IMR-90 (cell line): ENCODE data around the gene FRMPD4. TPM values are rescaled to one million over a fixed set of nuclear protein-coding genes. Genes with fewer than 3 reads are reported as not detected.

Source experiments
- ATAC-seq: fragments of 200-7000 bp; cut with Tn5 transposase; 2 replicates; pipeline ENCODE4 v1.9.1; 2020; ENCODE audit warnings: low read depth, mild to moderate bottlenecking, moderate library complexity
- BruUV-seq: library from RNA; stranded (reverse); fragments of 400-500 nt; replicated peaks from 2 replicates; lab custom pipeline; 2021; lab: Mats Ljungman, UMichigan
- CTCF ChIA-PET: fragments of 300-600 bp; formaldehyde crosslinking; extraction: SDS; loops from one replicate; lab custom pipeline; 2021; ENCODE audit warnings: antibody characterized with exemption; lab: Yijun Ruan, JAX
- POLR2A ChIA-PET: fragments of 300-600 bp; sonication (Branson Sonifier 250); formaldehyde crosslinking; loops from one replicate; lab custom pipeline; 2022; ENCODE audit warnings: antibody characterized with exemption; ENCODE audit not compliant: unreplicated experiment; lab: Charles Lee
- DNase-seq: peaks from one replicate; pipeline ENCODE4 v3.0.0; 2013
- H2AFZ ChIP-seq: replicated peaks from 2 replicates; pipeline ENCODE3; 2013; ENCODE audit warnings: low read length, mild to moderate bottlenecking; ENCODE audit not compliant: poor library complexity
- H2AK5ac ChIP-seq: 2 replicates; pipeline ENCODE4 v1.6.1; 2013; ENCODE audit warnings: low read depth, low read length, inconsistent platforms
- H2AK9ac ChIP-seq: replicated peaks from 2 replicates; pipeline ENCODE3; 2013; ENCODE audit warnings: mild to moderate bottlenecking, low read depth, low read length, moderate library complexity; ENCODE audit not compliant: poor library complexity
- H2BK120ac ChIP-seq: 2 replicates; pipeline ENCODE4 v1.6.1; 2013; ENCODE audit warnings: low read depth, low read length, inconsistent platforms
- H2BK15ac ChIP-seq: 3 replicates; pipeline ENCODE4 v1.6.1; 2013; ENCODE audit warnings: low read depth, low read length, inconsistent platforms
- H2BK20ac ChIP-seq: 2 replicates; pipeline ENCODE4 v1.6.1; 2013; ENCODE audit warnings: low read depth, mild to moderate bottlenecking, inconsistent platforms, low read length, moderate library complexity
- H2BK5ac ChIP-seq: 2 replicates; pipeline ENCODE4 v1.6.1; 2013; ENCODE audit warnings: mild to moderate bottlenecking, low read depth, low read length, inconsistent platforms; ENCODE audit not compliant: poor library complexity, severe bottlenecking
- H3K14ac ChIP-seq: replicated peaks from 2 replicates; pipeline ENCODE4 v1.6.1; 2013; ENCODE audit warnings: low read depth, low read length, inconsistent platforms
- H3K18ac ChIP-seq: 2 replicates; pipeline ENCODE4 v1.6.1; 2013; ENCODE audit warnings: low read depth, low read length, control low read depth
- H3K23ac ChIP-seq: 2 replicates; pipeline ENCODE4 v1.6.1; 2013; ENCODE audit warnings: low read depth, low read length, inconsistent platforms
- H3K27ac ChIP-seq: 2 replicates; pipeline ENCODE4 v1.5.1; 2013; ENCODE audit warnings: mild to moderate bottlenecking, control low read depth, low read length; ENCODE audit not compliant: insufficient read depth
- H3K27me3 ChIP-seq: 2 replicates; pipeline ENCODE4 v1.6.1; 2013; ENCODE audit warnings: low read length; ENCODE audit not compliant: control insufficient read depth, insufficient read depth
- H3K36me3 ChIP-seq: 2 replicates; pipeline ENCODE4 v1.6.1; 2013; ENCODE audit warnings: low read length, mixed read lengths; ENCODE audit not compliant: control insufficient read depth, insufficient read depth
- H3K4ac ChIP-seq: 2 replicates; pipeline ENCODE4 v1.6.1; 2013; ENCODE audit warnings: low read depth, low read length, inconsistent platforms
- H3K4me1 ChIP-seq: 2 replicates; pipeline ENCODE4 v1.6.1; 2013; ENCODE audit warnings: low read length, mixed read lengths; ENCODE audit not compliant: control insufficient read depth, insufficient read depth
- H3K4me2 ChIP-seq: 2 replicates; pipeline ENCODE4 v1.6.1; 2013; ENCODE audit warnings: low read depth, mild to moderate bottlenecking, control low read depth, low read length, moderate library complexity
- H3K4me3 ChIP-seq: 2 replicates; pipeline ENCODE4 v1.5.1; 2013; ENCODE audit warnings: low read depth, mild to moderate bottlenecking, control low read depth, low read length, moderate library complexity; ENCODE audit not compliant: insufficient read depth
- H3K56ac ChIP-seq: 2 replicates; pipeline ENCODE4 v1.6.1; 2013; ENCODE audit warnings: low read length, inconsistent platforms; ENCODE audit not compliant: insufficient read depth; ENCODE audit errors: extremely low read depth
- H3K79me1 ChIP-seq, 2 experiments: 2 replicates each; pipeline ENCODE4 v1.6.1; 2013; ENCODE audit warnings: low read length in 2 of 2, inconsistent platforms in 1 of 2, low read depth in 1 of 2
- H3K9ac ChIP-seq: 2 replicates; pipeline ENCODE4 v1.6.1; 2013; ENCODE audit warnings: low read depth, low read length, control low read depth
- H3K9me1 ChIP-seq: 2 replicates; pipeline ENCODE4 v1.6.1; 2013; ENCODE audit warnings: low read length, inconsistent platforms; ENCODE audit not compliant: insufficient read depth
- H3K9me3 ChIP-seq: 2 replicates; pipeline ENCODE4 v1.6.1; 2013; ENCODE audit warnings: low read length; ENCODE audit not compliant: control insufficient read depth, insufficient read depth
- H4K20me1 ChIP-seq: 2 replicates; pipeline ENCODE4 v1.6.1; 2013; ENCODE audit warnings: low read length, inconsistent platforms; ENCODE audit not compliant: insufficient read depth
- H4K5ac ChIP-seq: 2 replicates; pipeline ENCODE4 v1.6.1; 2013; ENCODE audit warnings: mild to moderate bottlenecking, low read depth, low read length, control low read depth
- H4K8ac ChIP-seq, 2 experiments: 2 replicates each; pipeline ENCODE4 v1.6.1; 2013; ENCODE audit warnings: low read depth in 2 of 2, low read length in 2 of 2, control low read depth in 1 of 2, inconsistent platforms in 1 of 2
- H4K91ac ChIP-seq: 2 replicates; pipeline ENCODE4 v1.6.1; 2013; ENCODE audit warnings: low read depth, low read length, inconsistent platforms; ENCODE audit not compliant: insufficient read depth
- BHLHE40 ChIP-seq: fragments of 150-350 bp; IDR thresholded peaks from 2 replicates; pipeline ENCODE4 v1.6.1; 2016; ENCODE audit warnings: mild to moderate bottlenecking, low read depth, low read length
- CTCF ChIP-seq: conservative IDR thresholded peaks from 2 replicates; pipeline ENCODE4 v1.5.1; 2012; ENCODE audit warnings: mild to moderate bottlenecking, low read depth, low read length, improper control_type of control experiment
- ELK1 ChIP-seq: fragments of 150-350 bp; IDR thresholded peaks from 2 replicates; pipeline ENCODE4 v1.6.1; 2016; ENCODE audit warnings: low read depth, mild to moderate bottlenecking, low read length, moderate library complexity, borderline replicate concordance
- MAZ ChIP-seq: IDR thresholded peaks from 2 replicates; pipeline ENCODE4 v1.6.1; 2012; ENCODE audit warnings: low read depth, mild to moderate bottlenecking, low read length, improper control_type of control experiment, moderate library complexity, borderline replicate concordance
- RCOR1 ChIP-seq: IDR thresholded peaks from 2 replicates; pipeline ENCODE4 v1.6.1; 2012; ENCODE audit warnings: mild to moderate bottlenecking, low read length, improper control_type of control experiment; ENCODE audit not compliant: insufficient replicate concordance
- WGBS, 2 experiments: methylation state at CpG; one replicate each; pipeline versions ENCODE4 v1.1.5 to v1.1.7; 2013; ENCODE audit warnings: missing lambda C conversion rate in 2 of 2; ENCODE audit not compliant: insufficient read length in 1 of 2; ENCODE audit errors: extremely low coverage in 2 of 2; 5-methylcytosine and 5-hydroxymethylcytosine counted together
- dilution Hi-C: fragments of 300-500 bp; cut with HindIII; formaldehyde crosslinking; loops from one replicate; pipeline ENCODE4 v1.14.3; 2018; ENCODE audit warnings: low sequenced_read_pairs; ENCODE audit not compliant: unreplicated experiment
- in situ Hi-C: fragments of 300-500 bp; cut with MboI; formaldehyde crosslinking; loops from 3 replicates; pipeline ENCODE4 v1.14.3; 2019; ENCODE audit warnings: low sequenced_read_pairs, inconsistent platforms, mixed read lengths
- intact Hi-C: fragments of 100-400 bp; cut with micrococcal nuclease; formaldehyde crosslinking; loops from 2 replicates; pipeline ENCODE4 v1.10.0; 2022
- polyA plus RNA-seq, 3 experiments: library from polyadenylated mRNA; depleted of rRNA; stranded (reverse); fragments of >200 nt; gene quantifications; 2 replicates each; pipeline ENCODE4 v1.2.3, GENCODE V29; 2012; ENCODE audit warnings: low replicate concordance in 1 of 3
- total RNA-seq: library from RNA; depleted of rRNA; stranded (reverse); fragments of >200 nt; gene quantifications from 2 replicates; pipeline ENCODE4 v1.2.3, GENCODE V29; 2012

The FRMPD4 gene
- total and polyA plus RNA-seq, 2 of the 4 experiments (the other 2 are of a cell fraction): 0.53 to 1.1 TPM

GRCh38 chrX:12309744-12310076 lies 171.4 kb downstream of the FRMPD4 start:
- H2BK120ac ChIP-seq: no peak overlapping the region
- H3K18ac ChIP-seq: no peak overlapping the region
- 0 out of 2 replicates have a peak, but pooled peaks cover 2% of the 10 kb centered on the region for H3K4me1 ChIP-seq
- H3K23ac ChIP-seq: no peak overlapping the region
- no peaks in the 10 kb centered on the region for H3K9me3 ChIP-seq
- no peak for TF ChIP-seq ELK1
- TF ChIP-seq MAZ: no peak
- no peak for TF ChIP-seq CTCF
- TF ChIP-seq BHLHE40: no peak
- no peak for TF ChIP-seq RCOR1
- WGBS, 2 experiments: 31% methylated on average over 2 of the region's 6 CpGs; no CpG with 5 or more reads in 1 of the 2 experiments
- no peak overlapping the region for H2BK20ac ChIP-seq
- no peak for ATAC-seq
- H3K36me3 ChIP-seq: no peaks in the 10 kb centered on the region
- H3K4me2 ChIP-seq: no peak overlapping the region; the same call in 1 of the 2 replicates
- H4K8ac ChIP-seq: no peak overlapping the region
- H3K14ac ChIP-seq: no peak overlapping the region
- no peak overlapping the region for H3K4me3 ChIP-seq
- CTCF ChIA-PET: interaction anchor here (0.7 to 1.0 kb wide), 2 partner anchors 10 to 988 kb away, joined by 3 read pairs; no protein-coding TSS in a partner anchor
- no peaks in the 10 kb centered on the region for H4K20me1 ChIP-seq
- H2BK5ac ChIP-seq: no peak overlapping the region
- no peak for DNase-seq
- no peak overlapping the region for H3K4ac ChIP-seq
- H3K9ac ChIP-seq: no peak overlapping the region
- H3K9me1 ChIP-seq: 0 out of 2 replicates have a peak, but pooled peaks cover 4% of the 10 kb centered on the region
- intact Hi-C loops: no loop called here
- H3K27me3 ChIP-seq: no peaks in the 10 kb centered on the region
- no peak overlapping the region for H3K27ac ChIP-seq
- BruUV-seq: no TSS peak
- H2AK5ac ChIP-seq: no peak overlapping the region
- no peak overlapping the region for H4K5ac ChIP-seq
- no peak overlapping the region for H3K56ac ChIP-seq
- dilution Hi-C loops: no loop called here
- H2BK15ac ChIP-seq: no peak overlapping the region
- H4K91ac ChIP-seq: no peak overlapping the region
- POLR2A ChIA-PET: interaction anchor here (0.6 kb wide), 1 partner anchor 51 kb away, joined by 11 read pairs; no protein-coding TSS in a partner anchor
- no peak overlapping the region for H2AK9ac ChIP-seq
- no peaks in the 10 kb centered on the region for H3K79me1 ChIP-seq
- in situ Hi-C loops: no loop called here
- no peak overlapping the region for H2AFZ ChIP-seq
